Duodenal mucosa (tissue), 2 donors: ENCODE data around the gene SLC19A1.

Source experiments
- H3K27ac ChIP-seq: one replicate; pipeline ENCODE4 v1.7.0; 2013; ENCODE audit warnings: low read depth, low read length
- H3K27me3 ChIP-seq, 2 donors: one replicate each; pipeline ENCODE4 v1.7.0; 2013; ENCODE audit warnings: low read length in 2 of 2, control low read depth in 1 of 2; ENCODE audit not compliant: insufficient read depth in 2 of 2, control insufficient read depth in 1 of 2
- H3K36me3 ChIP-seq, 2 donors: one replicate each; pipeline ENCODE4 v1.7.0; 2013; ENCODE audit warnings: low read length in 2 of 2, control low read depth in 1 of 2; ENCODE audit not compliant: insufficient read depth in 2 of 2, control insufficient read depth in 1 of 2
- H3K4me1 ChIP-seq, 2 donors: one replicate each; pipeline ENCODE4 v1.7.0; 2013; ENCODE audit warnings: low read length in 2 of 2, control low read depth in 1 of 2; ENCODE audit not compliant: insufficient read depth in 2 of 2, control insufficient read depth in 1 of 2
- H3K4me3 ChIP-seq, 2 donors: one replicate each; pipeline ENCODE4 v1.7.0; 2013; ENCODE audit warnings: low read length in 2 of 2, low read depth in 1 of 2
- H3K9ac ChIP-seq, 2 donors: one replicate each; pipeline ENCODE4 v1.7.0; 2013; ENCODE audit warnings: low read length in 2 of 2, low read depth in 1 of 2
- H3K9me3 ChIP-seq, 2 donors: one replicate each; pipeline ENCODE4 v1.7.0; 2013; ENCODE audit warnings: low read length in 2 of 2, control low read depth in 1 of 2; ENCODE audit not compliant: control insufficient read depth in 1 of 2

SLC19A1 gene

GRCh38 chr21:45542242-45542666 lies at the start of gene SLC19A1:
TSS of gene SLC19A1 (minus strand) at chr21:45542440. CDS start at chr21:45537959, 4,481 bp downstream.
- no peaks in the 10 kb centered on the region for H3K36me3 ChIP-seq
- H3K9me3 ChIP-seq, result no peaks in the 10 kb centered on the region
- H3K4me3 ChIP-seq, result peak within 1 kb of the TSS; percentile 61
- peaks cover 20 to 21% of the 10 kb centered on the region in 2 donors for H3K4me1 ChIP-seq
- no peaks in the 10 kb centered on the region for H3K27me3 ChIP-seq
- peak within 1 kb of the TSS; percentile 43 to 52 for H3K9ac ChIP-seq
- peak within 1 kb of the TSS; percentile 42 for H3K27ac ChIP-seq

GRCh38 chr21:45591619-45592207 lies 49.5 kb upstream of the SLC19A1 start:
- H3K27me3 ChIP-seq, result peaks cover 7 to 12% of the 10 kb centered on the region in 2 donors
- H3K9ac ChIP-seq, result no peak overlapping the region
- no peak overlapping the region for H3K27ac ChIP-seq

GRCh38 chr21:45590726-45591618 lies 48.7 kb upstream of the SLC19A1 start:
- Histone ChIP-seq H3K27me3 (peaks cover 7 to 12% of the 10 kb centered on the region in 2 donors), H3K36me3 (no peaks in the 10 kb centered on the region), H3K9me3 (peaks cover 11% of the 10 kb centered on the region in 2 donors), H3K9ac (no peak overlapping the region), H3K27ac (no peak overlapping the region), H3K4me1 (no peaks in the 10 kb centered on the region), H3K4me3 (peak overlapping the region; percentile 13 to 21)

More at GRCh38 chr21:45591619-45592207, 49.5 kb upstream of the SLC19A1 start:
- Histone ChIP-seq H3K36me3 (no peaks in the 10 kb centered on the region), H3K4me3 (no peak overlapping the region), H3K4me1 (peaks cover 0 to 2% of the 10 kb centered on the region in 2 donors), H3K9me3 (peaks cover 4 to 5% of the 10 kb centered on the region in 2 donors)

- no peak overlapping the region for H3K9ac ChIP-seq
- H3K4me1 ChIP-seq, result no peaks in the 10 kb centered on the region
- H3K36me3 ChIP-seq, result no peaks in the 10 kb centered on the region
- no peak overlapping the region for H3K27ac ChIP-seq
- H3K9me3 ChIP-seq, result peaks cover 11 to 14% of the 10 kb centered on the region in 2 donors
- peaks cover 7 to 12% of the 10 kb centered on the region in 2 donors for H3K27me3 ChIP-seq
- H3K4me3 ChIP-seq, result peak overlapping the region; percentile 32 to 45
These were observed 48.0 kb upstream of the SLC19A1 start for GRCh38 chr21:45590246-45590725.

GRCh38 chr21:45589686-45590245 lies 47.5 kb upstream of the SLC19A1 start:
- Histone ChIP-seq H3K9me3 (peaks cover 11 to 14% of the 10 kb centered on the region in 2 donors), H3K4me1 (no peaks in the 10 kb centered on the region), H3K9ac (no peak overlapping the region), H3K36me3 (no peaks in the 10 kb centered on the region), H3K4me3 (peak overlapping the region; percentile 32 to 45), H3K27me3 (peaks cover 7 to 12% of the 10 kb centered on the region in 2 donors), H3K27ac (no peak overlapping the region)

GRCh38 chr21:45588871-45589491 lies 46.7 kb upstream of the SLC19A1 start:
- no peak overlapping the region for H3K9ac ChIP-seq
- H3K9me3 ChIP-seq, result peaks cover 11 to 14% of the 10 kb centered on the region in 2 donors
- H3K27me3 ChIP-seq, result peaks cover 7 to 12% of the 10 kb centered on the region in 2 donors
- H3K4me1 ChIP-seq, result no peaks in the 10 kb centered on the region
- H3K36me3 ChIP-seq, result no peaks in the 10 kb centered on the region
- no peak overlapping the region for H3K4me3 ChIP-seq
- no peak overlapping the region for H3K27ac ChIP-seq

GRCh38 chr21:45588086-45588825 lies 46.0 kb upstream of the SLC19A1 start:
- H3K4me3 ChIP-seq, result no peak overlapping the region
- H3K27me3 ChIP-seq, result peaks cover 7 to 12% of the 10 kb centered on the region in 2 donors
- H3K36me3 ChIP-seq, result no peaks in the 10 kb centered on the region
- no peak overlapping the region for H3K9ac ChIP-seq
- H3K4me1 ChIP-seq, result no peaks in the 10 kb centered on the region
- H3K9me3 ChIP-seq, result peaks cover 11 to 14% of the 10 kb centered on the region in 2 donors
- no peak overlapping the region for H3K27ac ChIP-seq

- Histone ChIP-seq H3K4me1 (no peaks in the 10 kb centered on the region), H3K27ac (no peak overlapping the region), H3K27me3 (peaks cover 4 to 11% of the 10 kb centered on the region in 2 donors), H3K9me3 (peaks cover 11 to 19% of the 10 kb centered on the region in 2 donors), H3K4me3 (no peak overlapping the region), H3K9ac (no peak overlapping the region), H3K36me3 (no peaks in the 10 kb centered on the region)
These were observed 44.1 kb upstream of the SLC19A1 start for GRCh38 chr21:45586289-45586858.

- H3K9me3 ChIP-seq, result peaks cover 11 to 19% of the 10 kb centered on the region in 2 donors
- H3K4me3 ChIP-seq, result no peak overlapping the region
- H3K4me1 ChIP-seq, result no peaks in the 10 kb centered on the region
- no peaks in the 10 kb centered on the region for H3K36me3 ChIP-seq
- peaks cover 0 to 7% of the 10 kb centered on the region in 2 donors for H3K27me3 ChIP-seq
- no peak overlapping the region for H3K27ac ChIP-seq
- no peak overlapping the region for H3K9ac ChIP-seq
These were observed 42.5 kb upstream of the SLC19A1 start for GRCh38 chr21:45584786-45585185.
